K562 (cell line): Measurements from ENCODE around the gene NFATC3. TPM values are rescaled to one million over a fixed set of nuclear protein-coding genes. Genes with fewer than 3 reads are reported as not detected.

Source experiments
- ARID2 ChIP-seq: fragments of 450-650 bp; IDR thresholded peaks from 2 replicates; pipeline ENCODE4 v1.6.1; 2017; ENCODE audit warnings: antibody characterized with exemption, mild to moderate bottlenecking
- EWSR1 ChIP-seq: fragments of 450-650 bp; IDR thresholded peaks from 2 replicates; pipeline ENCODE4 v1.6.1; 2018; ENCODE audit warnings: borderline replicate concordance, mild to moderate bottlenecking, low read depth, moderate library complexity; ENCODE audit not compliant: partially characterized antibody
- HNRNPH1 ChIP-seq: fragments of 200-400 bp; formaldehyde crosslinking; optimal IDR thresholded peaks from 2 replicates; pipeline ENCODE3; 2017; ENCODE audit warnings: low read depth, mild to moderate bottlenecking, low read length, moderate library complexity
- NR2F6 ChIP-seq: fragments of 450-650 bp; formaldehyde crosslinking; IDR thresholded peaks from 2 replicates; pipeline ENCODE4 v1.4.0; 2020; ENCODE audit warnings: mild to moderate bottlenecking
- NR4A1 ChIP-seq, 2 experiments: fragments of 250-450 bp in 1 of 2; fragments of 450-650 bp in 1 of 2; sonication (Bioruptor Pico) in 1 of 2; IDR thresholded peaks; 2 replicates each; pipeline versions ENCODE4 v1.4.0 to v1.6.1; 2016 to 2020; ENCODE audit warnings: mild to moderate bottlenecking in 2 of 2, missing compliant biosample characterization in 1 of 2, missing genetic modification characterization in 1 of 2, moderate library complexity in 1 of 2
- STAT5A ChIP-seq: IDR thresholded peaks from 2 replicates; pipeline ENCODE4 v1.6.1; 2012; ENCODE audit warnings: low read length, inconsistent platforms, borderline replicate concordance
- TFAM ChIP-seq: fragments of 250-450 bp; sonication (Bioruptor Pico); conservative IDR thresholded peaks from 2 replicates; pipeline ENCODE4 v1.5.0; 2021; ENCODE audit warnings: mild to moderate bottlenecking, moderate library complexity
- ZNF12 ChIP-seq: sonication (generic); formaldehyde crosslinking; IDR thresholded peaks from 2 replicates; pipeline ENCODE4 v1.4.0; 2020; ENCODE audit warnings: mild to moderate bottlenecking, missing genetic modification reagents
- ZNF212 ChIP-seq: fragments of 450-650 bp; formaldehyde crosslinking; IDR thresholded peaks from 2 replicates; pipeline ENCODE4 v1.4.0; 2020; ENCODE audit warnings: mild to moderate bottlenecking
- ZNF41 ChIP-seq: fragments of 250-450 bp; sonication (Bioruptor Pico); conservative IDR thresholded peaks from 2 replicates; pipeline ENCODE4 v1.4.0; 2020; ENCODE audit warnings: mild to moderate bottlenecking
- ZNF561 ChIP-seq: fragments of 450-650 bp; formaldehyde crosslinking; conservative IDR thresholded peaks from 2 replicates; pipeline ENCODE4 v1.4.0; 2020; ENCODE audit warnings: mild to moderate bottlenecking, moderate library complexity
- polyA plus RNA-seq, 8 experiments: library from polyadenylated mRNA; depleted of rRNA in 4 of 8; stranded (reverse) in 5 of 8; unstranded in 3 of 8; fragments of >200 nt; fragmentation: Nextera tagmentation in 2 of 8; fragmentation: Illumina TruSeq in 1 of 8; extraction: Ambion mirVana in 2 of 8; extraction: Trizol in 1 of 8; gene quantifications; 2 replicates each; pipeline versions ENCODE4 v1.2.1 to v1.2.3, GENCODE V29; 2011 to 2014; ENCODE audit warnings: inconsistent platforms in 1 of 8, missing spikeins in 1 of 8
- total RNA-seq, 7 experiments: library from RNA; depleted of rRNA in 6 of 7; stranded (reverse); fragments of >200 nt in 6 of 7; fragmentation: Illumina TruSeq in 2 of 7; extraction: Trizol in 2 of 7; gene quantifications; 2 replicates each; pipeline versions ENCODE4 v1.2.1 to v1.2.3, GENCODE V29; 2011 to 2021; ENCODE audit warnings: low replicate concordance in 1 of 7
- TF ChIP-seq, protein P1 (sequence below): fragments of 250-450 bp; sonication (Bioruptor Pico); IDR thresholded peaks from 2 replicates; pipeline ENCODE4 v1.4.0; 2020; ENCODE audit warnings: mild to moderate bottlenecking, moderate library complexity
- TF ChIP-seq, protein P2 (sequence below): fragments of 250-450 bp; sonication (Bioruptor Pico); IDR thresholded peaks from 2 replicates; pipeline ENCODE4 v1.8.0; 2022; ENCODE audit warnings: inconsistent platforms
- TF ChIP-seq, protein P3 (sequence below): fragments of 250-450 bp; sonication (Bioruptor Pico); IDR thresholded peaks from 2 replicates; pipeline ENCODE4 v1.5.0; 2020; ENCODE audit warnings: mild to moderate bottlenecking
- TF ChIP-seq, protein P4 (sequence below): fragments of 250-450 bp; sonication (Bioruptor Pico); IDR thresholded peaks from 2 replicates; pipeline ENCODE4 v1.8.0; 2021; ENCODE audit warnings: moderate library complexity, mild to moderate bottlenecking, inconsistent platforms
- TF ChIP-seq, protein P5 (sequence below): fragments of 250-450 bp; sonication (Bioruptor Pico); IDR thresholded peaks from 2 replicates; pipeline ENCODE4 v1.9.0; 2021; ENCODE audit warnings: mild to moderate bottlenecking, inconsistent platforms
- TF ChIP-seq, protein P6 (sequence below): fragments of 450-650 bp; IDR thresholded peaks from 2 replicates; pipeline ENCODE4 v1.6.1; 2018; ENCODE audit warnings: mild to moderate bottlenecking, low read depth; ENCODE audit not compliant: partially characterized antibody

The NFATC3 gene
- total and polyA plus RNA-seq, 9 of the 15 experiments (the other 6 are each of a cell fraction or from before 2014, with no cell fraction given): 15.7 to 98.4 (median 59.4) TPM

DNA sequence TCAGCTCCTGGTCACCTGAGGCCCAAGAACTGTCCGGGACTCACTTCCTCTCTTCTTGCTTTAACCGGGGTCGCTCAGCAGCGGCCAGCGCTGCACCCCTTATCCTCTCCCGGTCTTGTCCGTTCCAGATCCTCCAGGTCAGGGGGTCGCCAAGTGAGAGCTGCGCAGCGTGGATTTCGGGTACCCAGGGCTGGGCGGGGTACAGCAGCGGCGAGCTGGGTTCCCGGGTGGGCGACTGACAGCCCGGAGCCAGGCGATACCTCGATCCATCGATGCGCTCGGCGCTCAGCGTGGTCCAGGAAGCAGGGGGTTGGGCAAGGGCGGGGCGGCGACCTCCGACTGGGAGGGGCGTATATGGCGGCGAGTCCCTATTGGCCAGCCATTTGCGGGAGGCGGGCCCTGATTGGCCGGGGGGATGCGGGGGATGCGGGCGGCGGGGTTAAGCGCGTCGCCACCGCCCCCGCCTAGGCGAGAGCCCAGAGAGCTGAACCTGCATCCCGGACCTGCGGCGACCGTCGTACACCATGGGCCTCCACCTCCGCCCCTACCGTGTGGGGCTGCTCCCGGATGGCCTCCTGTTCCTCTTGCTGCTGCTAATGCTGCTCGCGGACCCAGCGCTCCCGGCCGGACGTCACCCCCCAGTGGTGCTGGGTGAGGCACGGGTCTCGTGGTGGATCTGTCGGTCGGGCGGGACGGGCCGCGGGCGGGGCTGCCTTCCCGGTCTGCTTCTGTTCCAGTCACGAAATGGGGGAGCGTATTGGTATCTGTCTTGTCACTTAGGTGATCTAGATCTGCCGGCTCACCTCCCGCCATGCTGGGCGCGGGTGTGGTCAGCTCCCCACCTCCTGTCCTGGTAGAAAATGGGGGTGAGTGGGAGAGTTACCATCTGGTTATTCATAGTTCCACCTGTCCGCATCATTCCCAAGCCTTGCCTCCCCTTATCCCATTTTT is 160.0 kb downstream of the NFATC3 start, which contains the start of gene PLA2G15 (continued):
- TF ChIP-seq, protein P1, sequence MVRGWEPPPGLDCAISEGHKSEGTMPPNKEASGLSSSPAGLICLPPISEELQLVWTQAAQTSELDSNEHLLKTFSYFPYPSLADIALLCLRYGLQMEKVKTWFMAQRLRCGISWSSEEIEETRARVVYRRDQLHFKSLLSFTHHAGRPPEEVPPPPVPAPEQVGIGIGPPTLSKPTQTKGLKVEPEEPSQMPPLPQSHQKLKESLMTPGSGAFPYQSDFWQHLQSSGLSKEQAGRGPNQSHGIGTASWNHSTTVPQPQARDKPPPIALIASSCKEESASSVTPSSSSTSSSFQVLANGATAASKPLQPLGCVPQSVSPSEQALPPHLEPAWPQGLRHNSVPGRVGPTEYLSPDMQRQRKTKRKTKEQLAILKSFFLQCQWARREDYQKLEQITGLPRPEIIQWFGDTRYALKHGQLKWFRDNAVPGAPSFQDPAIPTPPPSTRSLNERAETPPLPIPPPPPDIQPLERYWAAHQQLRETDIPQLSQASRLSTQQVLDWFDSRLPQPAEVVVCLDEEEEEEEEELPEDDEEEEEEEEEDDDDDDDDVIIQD (CRISPR knock-in tag): no peak
- TF ChIP-seq NR4A1 (CRISPR knock-in tag; IDR thresholded peaks at IDR 0.05) (no peak), NR4A1 (tag; IDR thresholded peaks at IDR 0.05) (no peak), ZNF212 (CRISPR knock-in tag) (no peak), ZNF561 (CRISPR knock-in tag) (no peak), NR2F6 (CRISPR knock-in tag) (no peak), HNRNPH1 (no peak), EWSR1 (no peak), ARID2 (no peak; the same call in 1 of the 2 replicates), ZNF41 (CRISPR knock-in tag) (no peak), STAT5A (no peak), TFAM (no peak), ZNF12 (CRISPR knock-in tag) (no peak)
- TF ChIP-seq, protein P2, sequence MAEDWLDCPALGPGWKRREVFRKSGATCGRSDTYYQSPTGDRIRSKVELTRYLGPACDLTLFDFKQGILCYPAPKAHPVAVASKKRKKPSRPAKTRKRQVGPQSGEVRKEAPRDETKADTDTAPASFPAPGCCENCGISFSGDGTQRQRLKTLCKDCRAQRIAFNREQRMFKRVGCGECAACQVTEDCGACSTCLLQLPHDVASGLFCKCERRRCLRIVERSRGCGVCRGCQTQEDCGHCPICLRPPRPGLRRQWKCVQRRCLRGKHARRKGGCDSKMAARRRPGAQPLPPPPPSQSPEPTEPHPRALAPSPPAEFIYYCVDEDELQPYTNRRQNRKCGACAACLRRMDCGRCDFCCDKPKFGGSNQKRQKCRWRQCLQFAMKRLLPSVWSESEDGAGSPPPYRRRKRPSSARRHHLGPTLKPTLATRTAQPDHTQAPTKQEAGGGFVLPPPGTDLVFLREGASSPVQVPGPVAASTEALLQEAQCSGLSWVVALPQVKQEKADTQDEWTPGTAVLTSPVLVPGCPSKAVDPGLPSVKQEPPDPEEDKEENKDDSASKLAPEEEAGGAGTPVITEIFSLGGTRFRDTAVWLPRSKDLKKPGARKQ: no peak
- TF ChIP-seq, protein P3, sequence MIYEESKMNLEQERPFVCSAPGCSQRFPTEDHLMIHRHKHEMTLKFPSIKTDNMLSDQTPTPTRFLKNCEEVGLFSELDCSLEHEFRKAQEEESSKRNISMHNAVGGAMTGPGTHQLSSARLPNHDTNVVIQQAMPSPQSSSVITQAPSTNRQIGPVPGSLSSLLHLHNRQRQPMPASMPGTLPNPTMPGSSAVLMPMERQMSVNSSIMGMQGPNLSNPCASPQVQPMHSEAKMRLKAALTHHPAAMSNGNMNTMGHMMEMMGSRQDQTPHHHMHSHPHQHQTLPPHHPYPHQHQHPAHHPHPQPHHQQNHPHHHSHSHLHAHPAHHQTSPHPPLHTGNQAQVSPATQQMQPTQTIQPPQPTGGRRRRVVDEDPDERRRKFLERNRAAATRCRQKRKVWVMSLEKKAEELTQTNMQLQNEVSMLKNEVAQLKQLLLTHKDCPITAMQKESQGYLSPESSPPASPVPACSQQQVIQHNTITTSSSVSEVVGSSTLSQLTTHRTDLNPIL: no peak
- TF ChIP-seq, protein P4, sequence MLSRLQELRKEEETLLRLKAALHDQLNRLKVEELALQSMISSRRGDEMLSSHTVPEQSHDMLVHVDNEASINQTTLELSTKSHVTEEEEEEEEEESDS (CRISPR knock-in tag): no peak
- TF ChIP-seq, protein P5, sequence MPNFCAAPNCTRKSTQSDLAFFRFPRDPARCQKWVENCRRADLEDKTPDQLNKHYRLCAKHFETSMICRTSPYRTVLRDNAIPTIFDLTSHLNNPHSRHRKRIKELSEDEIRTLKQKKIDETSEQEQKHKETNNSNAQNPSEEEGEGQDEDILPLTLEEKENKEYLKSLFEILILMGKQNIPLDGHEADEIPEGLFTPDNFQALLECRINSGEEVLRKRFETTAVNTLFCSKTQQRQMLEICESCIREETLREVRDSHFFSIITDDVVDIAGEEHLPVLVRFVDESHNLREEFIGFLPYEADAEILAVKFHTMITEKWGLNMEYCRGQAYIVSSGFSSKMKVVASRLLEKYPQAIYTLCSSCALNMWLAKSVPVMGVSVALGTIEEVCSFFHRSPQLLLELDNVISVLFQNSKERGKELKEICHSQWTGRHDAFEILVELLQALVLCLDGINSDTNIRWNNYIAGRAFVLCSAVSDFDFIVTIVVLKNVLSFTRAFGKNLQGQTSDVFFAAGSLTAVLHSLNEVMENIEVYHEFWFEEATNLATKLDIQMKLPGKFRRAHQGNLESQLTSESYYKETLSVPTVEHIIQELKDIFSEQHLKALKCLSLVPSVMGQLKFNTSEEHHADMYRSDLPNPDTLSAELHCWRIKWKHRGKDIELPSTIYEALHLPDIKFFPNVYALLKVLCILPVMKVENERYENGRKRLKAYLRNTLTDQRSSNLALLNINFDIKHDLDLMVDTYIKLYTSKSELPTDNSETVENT (CRISPR knock-in tag): no peak
- TF ChIP-seq, protein P6, sequence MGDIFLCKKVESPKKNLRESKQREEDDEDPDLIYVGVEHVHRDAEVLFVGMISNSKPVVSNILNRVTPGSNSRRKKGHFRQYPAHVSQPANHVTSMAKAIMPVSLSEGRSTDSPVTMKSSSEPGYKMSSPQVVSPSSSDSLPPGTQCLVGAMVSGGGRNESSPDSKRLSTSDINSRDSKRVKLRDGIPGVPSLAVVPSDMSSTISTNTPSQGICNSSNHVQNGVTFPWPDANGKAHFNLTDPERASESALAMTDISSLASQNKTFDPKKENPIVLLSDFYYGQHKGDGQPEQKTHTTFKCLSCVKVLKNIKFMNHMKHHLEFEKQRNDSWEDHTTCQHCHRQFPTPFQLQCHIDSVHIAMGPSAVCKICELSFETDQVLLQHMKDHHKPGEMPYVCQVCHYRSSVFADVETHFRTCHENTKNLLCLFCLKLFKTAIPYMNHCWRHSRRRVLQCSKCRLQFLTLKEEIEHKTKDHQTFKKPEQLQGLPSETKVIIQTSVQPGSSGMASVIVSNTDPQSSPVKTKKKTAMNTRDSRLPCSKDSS: no peak
